Activated T-cell treated with anti-CD3 and anti-CD28 coated beads, Interleukin-2, amount 50 U/mL, for 1 hour (primary cell): ENCODE measurements around the gene DAB2IP.
"Not testable (repeated sequence)": the region's sequence is repeated elsewhere in the genome, so short reads cannot be mapped to it uniquely, and the experiment has no call there.

Experiments
- DNase-seq: peaks from one replicate; pipeline ENCODE4 v3.0.0-alpha.2; 2020

DAB2IP gene

GRCh38 chr9:121651295-121652020 lies at the start of gene DAB2IP:
DAB2IP (plus strand) TSS chr9:121651634; CDS start chr9:121651776, 142 bp downstream.
- DNase-seq = no peak

- DNase-seq = no peak
Observed at GRCh38 chr9:121603028-121603427, 48.4 kb upstream of the DAB2IP start.

- DNase-seq = no peak
Observed at GRCh38 chr9:121604242-121604641, 47.2 kb upstream of the DAB2IP start.

DNA sequence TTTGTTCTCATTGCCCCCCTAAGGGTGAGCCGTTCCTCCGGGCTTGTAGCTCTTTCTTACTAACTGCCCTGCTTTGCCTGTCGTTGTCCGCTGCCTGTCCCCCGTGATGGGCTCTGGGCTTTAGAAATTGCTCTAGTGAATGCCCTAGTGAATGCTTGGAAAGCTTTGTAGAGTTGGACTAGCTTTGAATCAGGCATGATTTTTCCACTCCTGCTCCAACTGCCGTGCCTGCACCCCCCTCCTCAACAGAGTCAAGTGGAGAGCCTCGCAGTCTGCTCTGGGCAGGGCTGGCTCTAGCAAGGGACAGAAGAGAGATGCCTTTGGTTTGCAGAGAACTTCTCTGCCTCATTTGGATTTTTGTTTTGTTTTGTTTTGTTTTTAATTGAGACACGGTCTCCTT lies 46.8 kb upstream of the DAB2IP start:
- no peak for DNase-seq

- DNase-seq = no peak
Observed at GRCh38 chr9:121607434-121608167, 43.8 kb upstream of the DAB2IP start.

- no peak for DNase-seq
Observed at GRCh38 chr9:121608168-121608853, 43.1 kb upstream of the DAB2IP start.

GRCh38 chr9:121609822-121610637 lies 41.4 kb upstream of the DAB2IP start:
- DNase-seq = no peak

DNA sequence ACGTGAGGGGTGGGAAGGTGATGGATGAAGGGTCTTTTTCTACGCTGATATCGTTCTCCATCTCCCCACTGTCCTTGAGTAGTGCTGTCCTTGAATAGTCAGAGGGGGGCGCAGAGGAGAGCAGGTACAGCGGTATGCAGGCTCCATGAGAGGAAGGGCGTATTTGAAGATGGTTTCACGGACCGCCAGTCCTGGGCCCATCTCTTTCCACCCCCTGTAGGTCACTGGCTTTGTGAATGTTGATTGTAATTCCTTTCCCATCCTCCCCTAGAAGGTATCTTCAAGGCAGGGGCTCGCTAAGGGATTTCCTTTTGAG lies 40.8 kb upstream of the DAB2IP start:
- no peak for DNase-seq

GRCh38 chr9:121612511-121612998 lies 38.9 kb upstream of the DAB2IP start:
- DNase-seq = no peak

DNA sequence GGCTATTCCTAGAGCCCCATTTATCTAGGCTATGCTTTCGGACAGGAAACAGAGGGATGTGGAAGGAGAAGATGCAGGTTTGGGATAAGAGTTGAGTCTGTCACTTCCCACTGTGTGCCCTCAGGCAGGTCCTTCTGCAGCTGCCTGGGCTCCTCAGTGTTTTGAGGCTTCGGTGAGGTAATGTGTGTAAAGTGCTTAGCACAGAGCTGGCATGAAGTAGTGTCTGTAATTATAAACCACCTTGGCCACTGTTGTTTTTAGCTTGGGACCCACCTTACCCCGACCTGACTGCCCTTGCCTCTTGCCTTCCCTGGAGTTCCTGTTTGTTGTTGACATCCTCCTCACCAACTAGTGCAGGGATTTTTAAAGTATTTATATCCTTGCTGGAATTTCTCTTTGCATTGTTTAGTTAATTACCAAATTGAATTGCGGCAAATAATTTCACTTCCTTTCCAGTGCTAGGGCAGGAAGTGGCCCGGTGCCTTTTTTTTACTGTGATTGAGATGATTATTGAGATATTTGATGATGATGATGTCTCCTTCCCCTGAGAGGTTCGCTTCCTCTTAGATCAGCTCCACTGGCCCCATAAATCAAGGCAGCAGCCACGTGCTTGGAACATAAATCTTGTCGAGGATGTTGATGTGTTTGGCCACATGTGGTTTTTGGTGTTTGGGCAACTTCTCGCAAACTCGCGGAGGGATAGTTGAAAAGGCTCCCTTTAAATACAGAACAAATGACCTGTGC lies 38.3 kb upstream of the DAB2IP start:
- DNase-seq = no peak

- DNase-seq = no peak
Observed at GRCh38 chr9:121616123-121616755, 35.2 kb upstream of the DAB2IP start.

GRCh38 chr9:121618504-121618903 lies 32.9 kb upstream of the DAB2IP start:
- no peak for DNase-seq

GRCh38 chr9:121618910-121619309 lies 32.5 kb upstream of the DAB2IP start:
- DNase-seq = not testable (repeated sequence)

GRCh38 chr9:121619545-121620324 lies 31.7 kb upstream of the DAB2IP start:
- no peak for DNase-seq

DNA sequence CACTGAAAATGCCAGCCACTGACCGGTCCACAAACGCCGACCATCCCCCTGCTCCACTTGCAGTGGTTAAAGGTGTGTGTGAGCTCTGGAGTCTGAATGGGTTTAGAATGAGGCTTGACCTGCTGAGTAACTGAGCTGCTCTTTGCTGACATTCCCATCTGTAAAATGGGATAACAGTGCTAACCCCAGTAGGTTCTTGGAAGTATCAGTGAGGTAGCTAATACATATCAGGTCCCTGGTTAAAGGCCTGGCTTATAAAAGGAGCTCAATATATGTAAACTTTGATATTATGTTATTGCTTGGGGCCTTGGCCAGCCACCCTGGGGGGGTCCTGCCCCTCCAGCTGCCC lies 31.1 kb upstream of the DAB2IP start:
- no peak for DNase-seq

DNA sequence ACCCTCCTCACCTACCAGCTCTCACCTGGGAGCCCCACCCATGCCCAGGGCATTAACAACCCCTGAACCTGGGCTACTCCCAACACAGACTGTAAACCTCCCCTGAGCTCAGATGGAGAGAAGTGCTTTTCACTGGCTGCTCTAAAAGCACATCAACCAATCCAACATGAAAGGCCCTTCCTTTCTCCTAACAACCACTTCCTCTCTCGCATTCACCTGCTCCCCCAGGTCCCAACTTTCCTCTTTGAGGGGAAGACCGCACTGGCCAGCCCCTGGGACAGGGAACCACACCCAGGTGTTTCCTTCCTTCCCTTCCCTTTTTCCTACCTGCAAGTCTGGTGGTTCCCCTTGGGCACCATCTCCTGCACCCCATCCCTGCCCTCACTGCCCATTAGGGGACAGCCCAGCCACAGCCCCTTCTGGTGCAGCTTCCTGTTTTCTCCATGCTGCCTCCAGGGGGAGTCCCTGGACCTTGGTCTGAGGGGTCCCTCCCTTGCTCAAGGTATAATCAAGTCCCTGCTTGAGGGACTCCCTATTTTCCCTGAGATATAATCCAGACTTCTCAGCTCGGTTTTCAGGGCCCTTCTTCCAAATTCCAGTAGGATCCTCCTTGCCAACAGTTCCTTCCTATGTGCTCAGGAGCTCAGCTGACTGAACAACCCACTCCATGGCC lies 30.5 kb upstream of the DAB2IP start:
- no peak for DNase-seq

- DNase-seq = no peak
Observed at GRCh38 chr9:121622387-121623203, 28.8 kb upstream of the DAB2IP start.

- DNase-seq = not testable (repeated sequence)
Observed at GRCh38 chr9:121623430-121623829, 28.0 kb upstream of the DAB2IP start.

DNA sequence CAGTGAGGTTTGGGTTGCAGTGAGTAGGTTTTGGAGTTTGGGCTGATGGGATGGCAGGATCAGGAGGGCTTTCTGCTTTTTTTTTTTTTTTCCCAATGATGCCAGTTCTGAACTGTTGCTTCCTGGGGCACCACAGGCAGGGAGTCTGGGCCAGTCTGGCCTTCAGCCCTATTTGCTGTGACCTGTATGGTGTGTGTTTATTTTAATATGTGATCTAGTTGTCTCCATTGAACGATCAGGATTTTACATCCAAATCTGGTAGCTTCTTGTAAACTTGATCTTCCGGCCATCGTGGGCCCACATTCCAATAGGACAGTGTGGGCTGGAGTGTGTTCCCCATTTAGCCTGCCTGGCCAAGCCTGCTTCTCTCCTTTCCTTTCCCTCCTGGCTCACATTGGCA lies 25.8 kb upstream of the DAB2IP start:
- no peak for DNase-seq
